Coronary artery (tissue), 2 donors: Measurements from ENCODE around the gene OTOG.

Experiments used
- DNase-seq: peaks from one replicate; pipeline ENCODE4 v3.0.0-alpha.2; 2017; ENCODE audit warnings: low spot score
- H3K27ac ChIP-seq, 2 donors: fragments of 200-600 bp; sonication (generic); one replicate each; pipeline ENCODE4 v1.5.1; 2016 to 2019
- H3K4me3 ChIP-seq: fragments of 200-600 bp; sonication (generic); 2 replicates; pipeline ENCODE4 v1.5.1; 2016; ENCODE audit warnings: mild to moderate bottlenecking, moderate library complexity
- CTCF ChIP-seq: fragments of 200-600 bp; sonication (generic); IDR thresholded peaks from one replicate; pipeline ENCODE4 v1.5.1; 2019; ENCODE audit warnings: antibody characterized with exemption

OTOG gene

DNA sequence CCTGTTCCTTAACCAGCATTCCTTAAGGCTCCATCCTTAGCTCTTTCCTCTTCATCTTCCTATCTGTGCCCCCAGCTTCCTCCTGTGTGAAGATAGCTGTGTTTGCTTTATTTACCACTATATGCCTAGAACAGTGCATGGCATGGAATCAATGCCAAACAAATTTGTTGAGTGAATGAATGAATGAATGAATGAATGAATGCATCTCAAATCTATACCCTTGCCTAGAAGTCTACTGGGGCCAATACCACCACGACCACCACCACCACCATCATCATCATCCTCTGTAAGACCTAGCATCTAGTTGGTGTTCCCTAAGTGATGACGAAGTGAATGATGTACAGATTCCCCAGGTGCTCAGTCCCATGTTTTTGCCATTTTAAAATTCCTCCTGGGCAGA is 819 bp upstream of the OTOG start:
- no peak for TF ChIP-seq CTCF
- H3K27ac ChIP-seq, result no peak overlapping the region
- DNase-seq, result no peak
- no peak overlapping the region for H3K4me3 ChIP-seq

DNA sequence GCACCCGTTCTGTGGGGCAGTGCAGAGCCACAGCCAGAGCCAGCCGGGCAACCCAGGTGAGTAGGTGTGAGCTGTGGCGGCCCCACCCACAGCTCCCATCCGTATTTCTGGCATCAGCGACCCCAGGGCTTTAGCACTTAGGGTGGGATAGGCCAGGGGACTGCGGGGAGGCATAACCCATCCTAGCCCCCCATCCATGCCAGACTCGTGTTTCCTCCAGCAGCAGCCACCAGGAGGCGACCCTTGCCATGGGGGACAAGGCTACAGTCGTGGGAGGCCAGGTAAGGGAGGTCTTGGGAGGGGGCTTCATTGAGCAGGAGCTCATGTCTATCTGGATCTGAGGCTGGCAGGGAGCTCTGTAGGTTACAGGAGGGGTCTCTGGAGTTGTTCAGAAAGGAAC is 873 bp downstream of the OTOG start:
- no peak overlapping the region for H3K27ac ChIP-seq
- DNase-seq, result no peak
- H3K4me3 ChIP-seq, result no peak overlapping the region
- TF ChIP-seq CTCF, result no peak

DNA sequence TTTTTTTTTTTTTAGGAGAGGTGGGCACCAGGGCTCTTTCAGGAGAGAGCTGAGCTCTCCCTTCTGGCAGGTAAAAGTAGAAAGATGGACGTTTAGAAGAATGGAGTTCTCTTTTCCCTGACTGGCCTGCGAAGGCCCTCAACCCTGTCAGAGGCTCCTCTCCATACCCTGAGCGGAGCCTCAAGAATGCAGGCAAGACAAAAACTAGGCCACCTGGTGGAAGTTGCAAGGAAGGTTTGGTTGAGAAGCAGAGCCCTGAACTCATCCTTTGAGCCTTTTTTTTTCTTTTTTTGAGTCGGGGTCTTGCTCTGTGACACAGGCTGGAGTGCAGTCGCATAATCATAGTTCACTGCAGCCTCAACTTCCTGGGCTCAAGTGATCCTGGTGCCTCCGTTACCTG is 1.4 kb downstream of the OTOG start:
- no peak overlapping the region for H3K27ac ChIP-seq
- no peak overlapping the region for H3K4me3 ChIP-seq
- DNase-seq, result no peak
- TF ChIP-seq CTCF, result no peak

DNA sequence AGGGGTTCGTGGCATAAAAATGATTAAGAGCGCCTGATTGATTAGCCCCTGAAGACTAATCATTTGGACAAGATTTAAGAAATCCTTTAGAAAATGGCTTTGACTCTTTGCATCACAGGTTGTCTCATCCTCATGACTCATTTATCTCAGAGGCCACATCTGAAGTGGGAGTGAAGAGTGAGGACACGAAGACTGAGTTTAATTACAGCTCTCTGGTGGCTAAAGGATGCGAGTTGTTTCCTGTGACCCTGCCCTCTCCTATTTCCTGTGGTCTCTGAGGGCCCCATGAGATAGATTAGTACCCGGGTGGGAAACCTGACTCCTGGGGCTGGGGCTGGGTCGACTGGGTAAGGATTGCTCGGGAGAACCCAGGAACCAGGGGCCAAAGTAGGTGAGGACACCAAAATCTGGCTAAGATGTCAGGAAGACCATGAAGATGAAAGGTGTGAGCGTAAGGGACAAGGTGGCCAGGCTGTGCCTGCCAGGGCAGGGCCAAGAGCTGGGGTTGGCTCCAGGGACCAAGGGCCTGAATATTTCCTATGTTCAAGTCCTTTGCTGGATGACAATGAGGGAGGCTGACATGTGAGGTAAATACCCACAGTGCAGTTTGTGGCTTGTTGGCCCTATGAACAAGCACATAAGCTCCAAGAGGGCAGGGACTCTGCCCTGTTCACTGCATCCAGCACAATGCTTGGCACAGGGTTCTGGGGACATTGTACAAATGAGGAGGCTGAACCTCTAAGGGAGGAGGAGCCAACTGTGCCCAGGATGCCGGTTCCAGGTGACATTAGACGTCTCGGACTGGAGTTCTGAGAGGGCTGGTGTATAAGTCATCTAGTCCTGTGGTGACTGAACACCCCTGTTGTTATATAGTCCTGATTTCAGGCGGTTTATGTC is 3.6 kb downstream of the OTOG start:
- TF ChIP-seq CTCF, result no peak
- no peak overlapping the region for H3K27ac ChIP-seq
- no peak overlapping the region for H3K4me3 ChIP-seq
- DNase-seq, result no peak

- Histone ChIP-seq H3K4me3 (no peak overlapping the region), H3K27ac (no peak overlapping the region)
- no peak for DNase-seq
- no peak for TF ChIP-seq CTCF
These were observed 4.4 kb downstream of the OTOG start for GRCh38 chr11:17551347-17552040.

DNA sequence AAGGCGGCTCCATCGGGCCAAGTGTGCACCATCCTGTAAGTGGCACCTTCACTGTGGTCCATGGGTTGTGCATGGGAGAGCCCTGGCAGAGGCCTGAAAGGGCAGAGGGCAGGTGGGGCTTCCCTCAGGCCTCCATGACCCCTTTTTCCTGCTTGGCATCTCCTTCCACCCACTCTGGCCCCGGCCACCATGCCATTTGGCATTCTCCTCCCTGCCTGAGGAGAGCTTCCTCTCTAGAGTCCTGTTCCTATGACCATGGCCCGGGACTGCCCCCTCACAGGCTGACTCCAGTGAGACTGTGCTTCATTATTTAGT is 4.9 kb downstream of the OTOG start:
- Histone ChIP-seq H3K27ac (no peak overlapping the region), H3K4me3 (no peak overlapping the region)
- DNase-seq, result no peak
- TF ChIP-seq CTCF, result no peak
